WTC11 (cell line): ENCODE measurements around the gene TWF2. TPM values are rescaled to one million over a fixed set of nuclear protein-coding genes. Genes with fewer than 3 reads are reported as not detected.

Experiments used
- ATAC-seq: fragments of 200-7000 bp; cut with Tn5 transposase; 2 replicates; pipeline ENCODE4 v1.10.0; 2021; ENCODE audit warnings: mild to moderate bottlenecking, moderate library complexity
- CTCF ChIA-PET: fragments of 300-600 bp; sonication (Branson Sonifier 250); formaldehyde crosslinking; loops from one replicate; lab custom pipeline; 2021; ENCODE audit warnings: antibody characterized with exemption; lab: Charles Lee
- POLR2A ChIA-PET: fragments of 350-600 bp; sonication (Branson Sonifier 250); formaldehyde crosslinking; loops from one replicate; lab custom pipeline; 2021; ENCODE audit warnings: antibody characterized with exemption; lab: Charles Lee
- DNase-seq: peaks from one replicate; pipeline ENCODE4 v3.0.0; 2021; ENCODE audit warnings: low spot score
- H3K27ac Mint-ChIP-seq: 2 replicates; pipeline ENCODE4 v1.8.0; 2021; ENCODE audit warnings: mixed read lengths
- H3K27me3 Mint-ChIP-seq: 2 replicates; pipeline ENCODE4 v1.8.0; 2021; ENCODE audit warnings: low read depth, mild to moderate bottlenecking, moderate library complexity, mixed read lengths
- H3K36me3 Mint-ChIP-seq: 2 replicates; pipeline ENCODE4 v1.8.0; 2021; ENCODE audit warnings: mixed read lengths
- H3K4me1 Mint-ChIP-seq: 2 replicates; pipeline ENCODE4 v1.8.0; 2022; ENCODE audit warnings: mixed read lengths
- H3K4me3 Mint-ChIP-seq: 2 replicates; pipeline ENCODE4 v1.8.0; 2021; ENCODE audit warnings: mild to moderate bottlenecking, moderate library complexity, mixed read lengths
- H3K9me3 Mint-ChIP-seq: 2 replicates; pipeline ENCODE4 v1.8.0; 2021; ENCODE audit warnings: mixed read lengths
- ATF2 ChIP-seq: sonication (generic); formaldehyde crosslinking; IDR thresholded peaks from 2 replicates; pipeline ENCODE4 v1.8.1; 2022; ENCODE audit warnings: low read depth, missing genetic modification reagents, borderline replicate concordance
- CBFB ChIP-seq: sonication (generic); formaldehyde crosslinking; IDR thresholded peaks from 2 replicates; pipeline ENCODE4 v1.8.1; 2022; ENCODE audit warnings: mild to moderate bottlenecking, low read depth, missing genetic modification reagents
- CTCF ChIP-seq: fragments of 200-600 bp; IDR thresholded peaks from 2 replicates; pipeline ENCODE4 v1.8.0; 2022; ENCODE audit warnings: antibody characterized with exemption
- ERG ChIP-seq: fragments of 250-450 bp; sonication (Bioruptor Pico); IDR thresholded peaks from 2 replicates; pipeline ENCODE4 v1.8.0; 2021; ENCODE audit warnings: mild to moderate bottlenecking
- HMGA2 ChIP-seq: fragments of 250-450 bp; sonication (Bioruptor Pico); IDR thresholded peaks from 2 replicates; pipeline ENCODE4 v1.4.0; 2021; ENCODE audit warnings: mild to moderate bottlenecking, moderate library complexity
- JUN ChIP-seq: sonication (generic); formaldehyde crosslinking; IDR thresholded peaks from 2 replicates; pipeline ENCODE4 v1.8.0; 2023; ENCODE audit warnings: mild to moderate bottlenecking, missing genetic modification reagents
- KAT7 ChIP-seq: sonication (generic); formaldehyde crosslinking; IDR thresholded peaks from 2 replicates; pipeline ENCODE4 v1.8.1; 2023; ENCODE audit warnings: missing genetic modification reagents, mild to moderate bottlenecking, borderline replicate concordance
- NFE2L1 ChIP-seq: sonication (generic); formaldehyde crosslinking; IDR thresholded peaks from 2 replicates; pipeline ENCODE4 v1.8.1; 2023; ENCODE audit warnings: missing genetic modification reagents
- NR1H2 ChIP-seq: sonication (generic); formaldehyde crosslinking; IDR thresholded peaks from 2 replicates; pipeline ENCODE4 v1.9.0; 2021; ENCODE audit warnings: mild to moderate bottlenecking, moderate library complexity, missing genetic modification reagents
- PRDM15 ChIP-seq: sonication (generic); formaldehyde crosslinking; IDR thresholded peaks from 2 replicates; pipeline ENCODE4 v1.8.0; 2022; ENCODE audit warnings: missing genetic modification reagents
- USF2 ChIP-seq: sonication (generic); formaldehyde crosslinking; IDR thresholded peaks from 2 replicates; pipeline ENCODE4 v1.8.1; 2023; ENCODE audit warnings: mild to moderate bottlenecking, missing genetic modification reagents, moderate library complexity
- ZMAT4 ChIP-seq: fragments of 250-450 bp; sonication (Bioruptor Pico); IDR thresholded peaks from 2 replicates; pipeline ENCODE4 v1.9.0; 2021; ENCODE audit warnings: mild to moderate bottlenecking
- ZNF317 ChIP-seq: sonication (generic); formaldehyde crosslinking; IDR thresholded peaks from 2 replicates; pipeline ENCODE4 v1.8.1; 2023; ENCODE audit warnings: low read depth, mild to moderate bottlenecking, moderate library complexity, missing genetic modification reagents, borderline replicate concordance
- ZNF396 ChIP-seq: fragments of 250-450 bp; sonication (Bioruptor Pico); IDR thresholded peaks from 2 replicates; pipeline ENCODE4 v1.8.0; 2021; ENCODE audit warnings: mild to moderate bottlenecking, moderate library complexity, borderline replicate concordance
- total RNA-seq: library from RNA; stranded (reverse); gene quantifications from 3 replicates; pipeline ENCODE4 v1.2.3, GENCODE V29; 2021

Gene TWF2
- total RNA-seq, 1 experiment from 2014 or later: 71.1 TPM

GRCh38 chr3:52232279-52233107, 6.5 kb downstream of the TWF2 start:
- no peaks in the 10 kb centered on the region for H3K9me3 Mint-ChIP-seq
- no peak overlapping the region for H3K27ac Mint-ChIP-seq
- no peak overlapping the region for H3K4me3 Mint-ChIP-seq
- DNase-seq (no peak), ATAC-seq (no peak)
- H3K27me3 Mint-ChIP-seq: no peaks in the 10 kb centered on the region
- CTCF ChIA-PET: interaction anchor here (0.8 to 9.1 kb wide), 25 partner anchors 12 to 228 kb away, joined by 3 to 222 read pairs (median 7); partner anchors contain the start of genes POC1A, PPM1M, TLR9 and WDR82
- peaks cover 15% of the 10 kb centered on the region for H3K4me1 Mint-ChIP-seq
- TF ChIP-seq JUN (CRISPR knock-in tag) (no peak), CTCF (0 out of 2 replicates have a peak, but pooled peaks have one; percentile 18), HMGA2 (CRISPR knock-in tag) (no peak)
- POLR2A ChIA-PET: interaction anchor here (1.0 kb wide), 1 partner anchor 45 kb away, joined by 3 read pairs; the partner anchor contains the start of gene WDR82
- H3K36me3 Mint-ChIP-seq: peaks cover 13% of the 10 kb centered on the region

- ChIA-PET CTCF (interaction anchor here (0.6 to 9.1 kb wide), 42 partner anchors 7 to 262 kb away, joined by 3 to 222 read pairs (median 5); partner anchors contain the start of genes ALAS1, POC1A, PPM1M and SEMA3G), POLR2A (interaction anchor here (1.0 kb wide), 1 partner anchor 46 kb away, joined by 3 read pairs; the partner anchor contains the start of gene WDR82)
- peak; percentile 75 for ATAC-seq
- H3K9me3 Mint-ChIP-seq: no peaks in the 10 kb centered on the region
- H3K36me3 Mint-ChIP-seq: peaks cover 13% of the 10 kb centered on the region
- no peaks in the 10 kb centered on the region for H3K27me3 Mint-ChIP-seq
- TF ChIP-seq NR1H2 (CRISPR knock-in tag): no peak
- no peak for TF ChIP-seq ATF2
- TF ChIP-seq ZNF396 (CRISPR knock-in tag): no peak
- peak; percentile 91 for TF ChIP-seq CTCF
- H3K27ac Mint-ChIP-seq: no peak overlapping the region; the same call in 1 of the 2 replicates
- DNase-seq: peak; percentile 85
- peaks cover 9% of the 10 kb centered on the region for H3K4me1 Mint-ChIP-seq
- H3K4me3 Mint-ChIP-seq: no peak overlapping the region
Observed at GRCh38 chr3:52231502-52232278, 7.3 kb downstream of the TWF2 start.

GRCh38 chr3:52230889-52231499, 8.0 kb downstream of the TWF2 start:
- H3K36me3 Mint-ChIP-seq: peaks cover 13% of the 10 kb centered on the region
- DNase-seq (no peak), ATAC-seq (no peak)
- 0 out of 2 replicates have a peak, but pooled peaks cover 3% of the 10 kb centered on the region for H3K4me1 Mint-ChIP-seq
- ChIA-PET POLR2A (no interaction called here), CTCF (interaction anchor here (0.6 to 9.1 kb wide), 31 partner anchors 8 to 261 kb away, joined by 3 to 222 read pairs (median 5); partner anchors contain the start of genes ALAS1, SEMA3G, TLR9 and TWF2)
- H3K4me3 Mint-ChIP-seq: no peak overlapping the region
- no peaks in the 10 kb centered on the region for H3K27me3 Mint-ChIP-seq
- no peak overlapping the region for H3K27ac Mint-ChIP-seq
- TF ChIP-seq ERG (CRISPR knock-in tag): no peak
- TF ChIP-seq CBFB (CRISPR knock-in tag): no peak
- no peak for TF ChIP-seq ZMAT4 (CRISPR knock-in tag)
- TF ChIP-seq ZNF396 (CRISPR knock-in tag): no peak
- no peak for TF ChIP-seq USF2 (CRISPR knock-in tag)
- TF ChIP-seq KAT7 (CRISPR knock-in tag): no peak
- no peak for TF ChIP-seq PRDM15 (CRISPR knock-in tag)
- TF ChIP-seq ZNF317 (CRISPR knock-in tag): no peak
- no peak for TF ChIP-seq JUN (CRISPR knock-in tag)
- TF ChIP-seq NFE2L1 (CRISPR knock-in tag): no peak
- no peak for TF ChIP-seq NR1H2 (CRISPR knock-in tag)
- H3K9me3 Mint-ChIP-seq: no peaks in the 10 kb centered on the region
